HEK293T (cell line): Measurements from ENCODE around the gene SOAT2.
"Not testable (repeated sequence)": the region's sequence is repeated elsewhere in the genome, so short reads cannot be mapped to it uniquely, and the experiment has no call there.

Experiments
- CTCF ChIA-PET: fragments of 350-600 bp; formaldehyde crosslinking; extraction: SDS; loops from one replicate; lab custom pipeline; 2021; ENCODE audit warnings: antibody characterized with exemption, inconsistent platforms; lab: Yijun Ruan, JAX
- POLR2A ChIA-PET: fragments of 350-600 bp; formaldehyde crosslinking; extraction: SDS; loops from one replicate; lab custom pipeline; 2020; ENCODE audit warnings: antibody characterized with exemption, inconsistent platforms; lab: Yijun Ruan, JAX
- DNase-seq: peaks from one replicate; pipeline ENCODE4 v3.0.0; 2012; ENCODE audit warnings: mixed read lengths; ENCODE audit errors: extremely low spot score
- ARNT ChIP-seq: fragments of 450-650 bp; IDR thresholded peaks from 2 replicates; pipeline ENCODE4 v1.6.1; 2017; ENCODE audit warnings: mild to moderate bottlenecking
- BHLHE40 ChIP-seq: fragments of 450-650 bp; IDR thresholded peaks from 2 replicates; pipeline ENCODE4 v1.6.1; 2016; ENCODE audit warnings: mild to moderate bottlenecking, moderate library complexity, borderline replicate concordance
- CTBP1 ChIP-seq: fragments of 450-650 bp; IDR thresholded peaks from 2 replicates; pipeline ENCODE4 v1.6.1; 2016; ENCODE audit warnings: borderline replicate concordance
- ELF4 ChIP-seq: fragments of 450-650 bp; IDR thresholded peaks from 2 replicates; pipeline ENCODE4 v1.6.1; 2017; ENCODE audit warnings: antibody characterized with exemption
- FOXA1 ChIP-seq: fragments of 450-650 bp; IDR thresholded peaks from 2 replicates; pipeline ENCODE4 v1.6.1; 2016; ENCODE audit warnings: mild to moderate bottlenecking
- FOXK2 ChIP-seq: fragments of 450-650 bp; IDR thresholded peaks from 2 replicates; pipeline ENCODE4 v1.6.1; 2016; ENCODE audit warnings: mild to moderate bottlenecking
- FOXM1 ChIP-seq: fragments of 450-650 bp; IDR thresholded peaks from 2 replicates; pipeline ENCODE4 v1.6.1; 2017; ENCODE audit warnings: mild to moderate bottlenecking, borderline replicate concordance
- HDGF ChIP-seq: fragments of 450-650 bp; IDR thresholded peaks from 2 replicates; pipeline ENCODE4 v1.6.1; 2017; ENCODE audit warnings: antibody characterized with exemption, borderline replicate concordance
- L3MBTL2 ChIP-seq: fragments of 450-650 bp; conservative IDR thresholded peaks from 2 replicates; pipeline ENCODE4 v1.6.1; 2016; ENCODE audit warnings: mild to moderate bottlenecking
- LEF1 ChIP-seq: fragments of 450-650 bp; IDR thresholded peaks from 2 replicates; pipeline ENCODE4 v1.6.1; 2017; ENCODE audit warnings: mild to moderate bottlenecking, borderline replicate concordance
- NFRKB ChIP-seq: fragments of 450-650 bp; IDR thresholded peaks from 2 replicates; pipeline ENCODE4 v1.6.1; 2016; ENCODE audit warnings: mild to moderate bottlenecking, moderate library complexity
- PKNOX1 ChIP-seq: fragments of 450-650 bp; IDR thresholded peaks from 2 replicates; pipeline ENCODE4 v1.6.1; 2016
- SP1 ChIP-seq: fragments of 450-650 bp; IDR thresholded peaks from 2 replicates; pipeline ENCODE4 v1.6.1; 2017
- SUZ12 ChIP-seq: fragments of 450-650 bp; IDR thresholded peaks from 2 replicates; pipeline ENCODE4 v1.6.1; 2016; ENCODE audit warnings: mild to moderate bottlenecking
- TARDBP ChIP-seq: fragments of 450-650 bp; IDR thresholded peaks from 2 replicates; pipeline ENCODE4 v1.6.1; 2016
- ZNF384 ChIP-seq: fragments of 450-650 bp; IDR thresholded peaks from 2 replicates; pipeline ENCODE4 v1.6.1; 2016

The SOAT2 gene

GRCh38 chr12:53091756-53092155 lies 11.5 kb upstream of the SOAT2 start:
- ChIA-PET POLR2A (interaction anchor here (1.2 kb wide), 1 partner anchor 12 kb away, joined by 7 read pairs; the partner anchor contains the start of gene SPRYD3), CTCF (interaction anchor here (1.1 kb wide), 1 partner anchor 26 kb away, joined by 3 read pairs; no protein-coding TSS in a partner anchor)
- TF ChIP-seq FOXA1 (no peak), TARDBP (no peak), SUZ12 (no peak), PKNOX1 (no peak), CTBP1 (no peak), SP1 (no peak), ARNT (no peak), LEF1 (no peak), HDGF (no peak), ZNF384 (no peak), NFRKB (no peak), FOXM1 (no peak), L3MBTL2 (no peak), FOXK2 (no peak), ELF4 (no peak), BHLHE40 (no peak)
- DNase-seq = no peak

GRCh38 chr12:53093777-53094393 lies 9.4 kb upstream of the SOAT2 start:
- no peak for DNase-seq
- ChIA-PET CTCF (interaction anchor here (1.2 kb wide), 2 partner anchors 18 to 28 kb away, joined by 4 to 5 read pairs; no protein-coding TSS in a partner anchor), POLR2A (interaction anchor here (2.2 kb wide), 1 partner anchor 15 kb away, joined by 7 read pairs; the partner anchor contains the start of gene SPRYD3)
- TF ChIP-seq PKNOX1 (no peak), LEF1 (no peak), CTBP1 (no peak), FOXK2 (no peak), HDGF (no peak)

GRCh38 chr12:53094394-53094787 lies 8.9 kb upstream of the SOAT2 start:
- ChIA-PET POLR2A (interaction anchor here (2.2 kb wide), 1 partner anchor 15 kb away, joined by 7 read pairs; the partner anchor contains the start of gene SPRYD3), CTCF (no interaction called here)
- DNase-seq = no peak
- no peak for TF ChIP-seq ELF4
- TF ChIP-seq FOXM1 = no peak
- no peak for TF ChIP-seq SP1
- TF ChIP-seq NFRKB = no peak
- TF ChIP-seq FOXK2 = no peak
- no peak for TF ChIP-seq HDGF
- TF ChIP-seq ZNF384 = no peak; the same call in 1 of the 2 replicates
- TF ChIP-seq TARDBP = no peak
- no peak for TF ChIP-seq L3MBTL2

GRCh38 chr12:53094796-53095595 lies 8.3 kb upstream of the SOAT2 start:
- CTCF ChIA-PET = interaction anchor here (1.0 kb wide), 1 partner anchor 29 kb away, joined by 5 read pairs; no protein-coding TSS in a partner anchor
- not testable (repeated sequence) for DNase-seq
- POLR2A ChIA-PET = interaction anchor here (1.1 to 2.2 kb wide), 2 partner anchors 16 kb away, joined by 3 to 7 read pairs; partner anchors contain the start of gene SPRYD3

GRCh38 chr12:53095596-53095895 lies 7.7 kb upstream of the SOAT2 start:
- POLR2A ChIA-PET = interaction anchor here (1.1 kb wide), 1 partner anchor 16 kb away, joined by 3 read pairs; the partner anchor contains the start of gene SPRYD3
- DNase-seq = not testable (repeated sequence)
- CTCF ChIA-PET = interaction anchor here (1.0 kb wide), 1 partner anchor 30 kb away, joined by 5 read pairs; no protein-coding TSS in a partner anchor

- POLR2A ChIA-PET = interaction anchor here (1.1 kb wide), 1 partner anchor 17 kb away, joined by 3 read pairs; the partner anchor contains the start of gene SPRYD3
- no peak for DNase-seq
- TF ChIP-seq SUZ12 (no peak), ARNT (no peak), FOXK2 (no peak), ZNF384 (no peak)
- CTCF ChIA-PET = interaction anchor here (1.0 to 4.2 kb wide), 2 partner anchors 30 to 31 kb away, joined by 5 to 68 read pairs; no protein-coding TSS in a partner anchor
These were observed 7.1 kb upstream of the SOAT2 start for GRCh38 chr12:53096089-53096741.

GRCh38 chr12:53096759-53097158 lies 6.5 kb upstream of the SOAT2 start:
- ChIA-PET POLR2A (interaction anchor here (0.8 to 3.2 kb wide), 3 partner anchors 17 to 49 kb away, joined by 3 to 23 read pairs (median 3); partner anchors contain the start of gene SPRYD3), CTCF (interaction anchor here (4.2 kb wide), 1 partner anchor 31 kb away, joined by 68 read pairs; no protein-coding TSS in a partner anchor)
- DNase-seq = no peak
- TF ChIP-seq BHLHE40 = no peak
- no peak for TF ChIP-seq ELF4
- TF ChIP-seq NFRKB = no peak
- TF ChIP-seq L3MBTL2 = no peak
- TF ChIP-seq ZNF384 = no peak
- no peak for TF ChIP-seq CTBP1
- TF ChIP-seq SP1 = no peak
